Measurements from ENCODE around the gene YARS1.

DNA sequence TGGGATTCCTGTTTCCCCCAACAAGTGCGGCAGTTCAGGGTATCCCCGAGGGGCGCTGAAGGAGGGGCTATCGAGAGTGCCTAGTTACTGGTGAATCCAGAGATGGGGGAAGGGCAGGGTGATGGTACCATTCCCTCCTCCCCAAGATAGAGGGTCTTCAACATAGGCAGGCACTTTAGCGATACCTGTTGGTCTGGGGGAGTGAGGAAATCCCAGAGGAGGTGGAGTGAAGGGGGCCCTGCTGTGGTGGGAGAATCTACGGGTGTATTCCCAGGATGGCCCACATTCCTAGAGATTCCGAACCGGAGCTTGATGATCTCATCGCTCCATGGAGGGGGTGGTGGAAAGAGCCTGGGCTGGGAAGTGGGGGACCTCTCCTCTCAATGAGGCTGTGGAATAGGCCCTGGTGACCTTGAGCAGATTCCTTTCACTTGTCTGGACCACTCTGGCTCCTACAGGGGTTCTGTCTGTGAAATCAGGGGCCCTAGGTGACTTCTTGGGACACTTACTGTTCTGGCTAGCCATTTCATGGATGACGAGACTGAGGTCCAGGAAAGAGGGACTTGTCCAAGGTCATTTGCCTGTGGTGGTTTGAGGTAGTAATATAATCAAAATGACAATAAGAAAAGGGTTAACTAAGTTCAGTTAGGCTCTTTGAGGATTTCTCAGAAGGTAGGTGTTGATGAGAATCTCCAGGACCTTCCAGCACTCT is 61.9 kb downstream of the YARS1 start:
- TF ChIP-seq ESRRG (CRISPR knock-in tag; IDR thresholded peaks at IDR 0.05): no peak
- TF ChIP-seq SNAI2 (CRISPR knock-in tag; IDR thresholded peaks at IDR 0.05): no peak
- no peak for TF ChIP-seq CREB5 (CRISPR knock-in tag; IDR thresholded peaks at IDR 0.05; ENCODE audit: low read depth)
- TF ChIP-seq PPARA (CRISPR knock-in tag; IDR thresholded peaks at IDR 0.05; ENCODE audit: borderline replicate concordance): no peak
- TF ChIP-seq ZFP3 (CRISPR knock-in tag; IDR thresholded peaks at IDR 0.05): no peak
- TF ChIP-seq RARB (CRISPR knock-in tag; IDR thresholded peaks at IDR 0.05): no peak
- TF ChIP-seq ZFP30 (CRISPR knock-in tag; IDR thresholded peaks at IDR 0.05): no peak
- no peak for TF ChIP-seq ZNF8 (CRISPR knock-in tag; IDR thresholded peaks at IDR 0.05)
- TF ChIP-seq, protein P1, sequence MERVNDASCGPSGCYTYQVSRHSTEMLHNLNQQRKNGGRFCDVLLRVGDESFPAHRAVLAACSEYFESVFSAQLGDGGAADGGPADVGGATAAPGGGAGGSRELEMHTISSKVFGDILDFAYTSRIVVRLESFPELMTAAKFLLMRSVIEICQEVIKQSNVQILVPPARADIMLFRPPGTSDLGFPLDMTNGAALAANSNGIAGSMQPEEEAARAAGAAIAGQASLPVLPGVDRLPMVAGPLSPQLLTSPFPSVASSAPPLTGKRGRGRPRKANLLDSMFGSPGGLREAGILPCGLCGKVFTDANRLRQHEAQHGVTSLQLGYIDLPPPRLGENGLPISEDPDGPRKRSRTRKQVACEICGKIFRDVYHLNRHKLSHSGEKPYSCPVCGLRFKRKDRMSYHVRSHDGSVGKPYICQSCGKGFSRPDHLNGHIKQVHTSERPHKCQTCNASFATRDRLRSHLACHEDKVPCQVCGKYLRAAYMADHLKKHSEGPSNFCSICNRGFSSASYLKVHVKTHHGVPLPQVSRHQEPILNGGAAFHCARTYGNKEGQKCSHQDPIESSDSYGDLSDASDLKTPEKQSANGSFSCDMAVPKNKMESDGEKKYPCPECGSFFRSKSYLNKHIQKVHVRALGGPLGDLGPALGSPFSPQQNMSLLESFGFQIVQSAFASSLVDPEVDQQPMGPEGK (CRISPR knock-in tag; IDR thresholded peaks at IDR 0.05; ENCODE audit: borderline replicate concordance): no peak
- no peak for TF ChIP-seq ARNTL (CRISPR knock-in tag; IDR thresholded peaks at IDR 0.05; ENCODE audit: borderline replicate concordance, low read depth)
- no peak for TF ChIP-seq GLIS3 (CRISPR knock-in tag; IDR thresholded peaks at IDR 0.05)

Measured in SK-N-SH treated with all-trans-retinoic acid at 6 μM for 48 hours (cell line).